ENCODE results near the gene PTPRC.

The PTPRC gene, protein sequence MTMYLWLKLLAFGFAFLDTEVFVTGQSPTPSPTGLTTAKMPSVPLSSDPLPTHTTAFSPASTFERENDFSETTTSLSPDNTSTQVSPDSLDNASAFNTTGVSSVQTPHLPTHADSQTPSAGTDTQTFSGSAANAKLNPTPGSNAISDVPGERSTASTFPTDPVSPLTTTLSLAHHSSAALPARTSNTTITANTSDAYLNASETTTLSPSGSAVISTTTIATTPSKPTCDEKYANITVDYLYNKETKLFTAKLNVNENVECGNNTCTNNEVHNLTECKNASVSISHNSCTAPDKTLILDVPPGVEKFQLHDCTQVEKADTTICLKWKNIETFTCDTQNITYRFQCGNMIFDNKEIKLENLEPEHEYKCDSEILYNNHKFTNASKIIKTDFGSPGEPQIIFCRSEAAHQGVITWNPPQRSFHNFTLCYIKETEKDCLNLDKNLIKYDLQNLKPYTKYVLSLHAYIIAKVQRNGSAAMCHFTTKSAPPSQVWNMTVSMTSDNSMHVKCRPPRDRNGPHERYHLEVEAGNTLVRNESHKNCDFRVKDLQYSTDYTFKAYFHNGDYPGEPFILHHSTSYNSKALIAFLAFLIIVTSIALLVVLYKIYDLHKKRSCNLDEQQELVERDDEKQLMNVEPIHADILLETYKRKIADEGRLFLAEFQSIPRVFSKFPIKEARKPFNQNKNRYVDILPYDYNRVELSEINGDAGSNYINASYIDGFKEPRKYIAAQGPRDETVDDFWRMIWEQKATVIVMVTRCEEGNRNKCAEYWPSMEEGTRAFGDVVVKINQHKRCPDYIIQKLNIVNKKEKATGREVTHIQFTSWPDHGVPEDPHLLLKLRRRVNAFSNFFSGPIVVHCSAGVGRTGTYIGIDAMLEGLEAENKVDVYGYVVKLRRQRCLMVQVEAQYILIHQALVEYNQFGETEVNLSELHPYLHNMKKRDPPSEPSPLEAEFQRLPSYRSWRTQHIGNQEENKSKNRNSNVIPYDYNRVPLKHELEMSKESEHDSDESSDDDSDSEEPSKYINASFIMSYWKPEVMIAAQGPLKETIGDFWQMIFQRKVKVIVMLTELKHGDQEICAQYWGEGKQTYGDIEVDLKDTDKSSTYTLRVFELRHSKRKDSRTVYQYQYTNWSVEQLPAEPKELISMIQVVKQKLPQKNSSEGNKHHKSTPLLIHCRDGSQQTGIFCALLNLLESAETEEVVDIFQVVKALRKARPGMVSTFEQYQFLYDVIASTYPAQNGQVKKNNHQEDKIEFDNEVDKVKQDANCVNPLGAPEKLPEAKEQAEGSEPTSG (N-terminal part only)

DNA sequence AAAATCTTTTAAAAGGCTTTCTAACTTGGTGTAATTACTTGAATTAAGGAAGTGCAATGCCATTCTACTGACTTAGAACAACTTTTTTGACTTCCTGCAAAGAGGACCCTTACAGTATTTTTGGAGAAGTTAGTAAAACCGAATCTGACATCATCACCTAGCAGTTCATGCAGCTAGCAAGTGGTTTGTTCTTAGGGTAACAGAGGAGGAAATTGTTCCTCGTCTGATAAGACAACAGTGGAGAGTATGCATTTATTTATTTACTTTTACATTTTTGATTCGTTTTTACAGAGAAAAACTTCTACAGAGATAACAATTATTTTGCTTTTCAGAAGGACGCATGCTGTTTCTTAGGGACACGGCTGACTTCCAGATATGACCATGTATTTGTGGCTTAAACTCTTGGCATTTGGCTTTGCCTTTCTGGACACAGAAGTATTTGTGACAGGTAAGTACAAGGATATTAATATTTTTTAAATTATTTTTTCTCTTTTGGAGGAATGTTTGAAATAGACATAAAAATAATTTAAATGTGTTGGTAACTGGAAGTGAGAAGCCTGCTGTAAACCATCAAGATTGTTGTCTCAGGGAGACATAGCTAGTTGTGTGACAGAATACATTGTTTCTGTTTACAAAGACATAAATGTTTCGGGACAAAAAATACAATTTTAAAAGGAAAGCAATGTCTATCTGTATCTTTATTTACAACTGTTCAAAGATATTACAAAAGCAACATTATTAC lies at the start of gene PTPRC:
TSS of gene PTPRC (plus strand) at position 147 of the 742 bp plus-strand sequence. CDS start at position 376, 229 bp downstream.
- TF ChIP-seq, protein P1, sequence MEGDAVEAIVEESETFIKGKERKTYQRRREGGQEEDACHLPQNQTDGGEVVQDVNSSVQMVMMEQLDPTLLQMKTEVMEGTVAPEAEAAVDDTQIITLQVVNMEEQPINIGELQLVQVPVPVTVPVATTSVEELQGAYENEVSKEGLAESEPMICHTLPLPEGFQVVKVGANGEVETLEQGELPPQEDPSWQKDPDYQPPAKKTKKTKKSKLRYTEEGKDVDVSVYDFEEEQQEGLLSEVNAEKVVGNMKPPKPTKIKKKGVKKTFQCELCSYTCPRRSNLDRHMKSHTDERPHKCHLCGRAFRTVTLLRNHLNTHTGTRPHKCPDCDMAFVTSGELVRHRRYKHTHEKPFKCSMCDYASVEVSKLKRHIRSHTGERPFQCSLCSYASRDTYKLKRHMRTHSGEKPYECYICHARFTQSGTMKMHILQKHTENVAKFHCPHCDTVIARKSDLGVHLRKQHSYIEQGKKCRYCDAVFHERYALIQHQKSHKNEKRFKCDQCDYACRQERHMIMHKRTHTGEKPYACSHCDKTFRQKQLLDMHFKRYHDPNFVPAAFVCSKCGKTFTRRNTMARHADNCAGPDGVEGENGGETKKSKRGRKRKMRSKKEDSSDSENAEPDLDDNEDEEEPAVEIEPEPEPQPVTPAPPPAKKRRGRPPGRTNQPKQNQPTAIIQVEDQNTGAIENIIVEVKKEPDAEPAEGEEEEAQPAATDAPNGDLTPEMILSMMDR (IDR thresholded peaks at IDR 0.05): no peak

DNA sequence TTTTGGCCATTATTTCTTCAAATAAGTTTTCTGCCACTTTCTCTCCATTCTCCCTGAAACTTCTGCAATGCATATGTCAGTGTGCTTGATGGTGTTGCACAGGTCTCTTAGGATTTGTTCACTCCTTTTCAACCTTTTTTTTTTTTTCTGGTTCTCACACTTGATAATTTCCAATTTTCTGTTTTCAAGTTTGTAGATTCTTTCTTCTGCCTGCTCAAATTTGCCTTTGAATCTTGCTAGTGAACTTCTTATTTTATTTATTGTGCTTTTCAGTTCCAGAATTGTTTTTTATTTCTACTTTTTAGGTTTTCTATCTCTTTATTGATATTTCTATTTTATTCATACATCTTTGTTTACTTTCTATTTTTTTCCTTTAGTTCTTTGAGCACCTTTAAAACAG lies 48.4 kb upstream of the PTPRC start:
- TF ChIP-seq, protein P1 (IDR thresholded peaks at IDR 0.05): no peak

DNA sequence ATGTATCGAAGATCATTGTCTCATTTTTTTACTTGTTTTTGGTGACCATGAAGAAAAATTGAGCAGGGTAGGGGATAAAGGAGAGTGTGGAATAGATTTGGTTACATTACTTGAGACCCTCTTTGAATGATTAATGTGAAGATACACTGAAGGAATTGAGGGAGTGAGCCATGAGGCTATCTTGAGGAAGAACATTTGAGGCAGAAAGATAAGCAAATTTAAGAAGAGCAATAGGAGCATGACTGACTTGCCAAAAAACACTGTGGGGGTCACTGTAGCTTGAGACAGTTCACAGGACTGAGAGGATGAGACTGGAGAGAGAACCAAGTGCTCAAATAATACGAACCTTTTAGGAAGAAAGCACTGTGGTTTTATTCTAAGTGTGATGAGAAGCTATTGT lies 43.1 kb upstream of the PTPRC start:
- TF ChIP-seq, protein P1 (IDR thresholded peaks at IDR 0.05): no peak

DNA sequence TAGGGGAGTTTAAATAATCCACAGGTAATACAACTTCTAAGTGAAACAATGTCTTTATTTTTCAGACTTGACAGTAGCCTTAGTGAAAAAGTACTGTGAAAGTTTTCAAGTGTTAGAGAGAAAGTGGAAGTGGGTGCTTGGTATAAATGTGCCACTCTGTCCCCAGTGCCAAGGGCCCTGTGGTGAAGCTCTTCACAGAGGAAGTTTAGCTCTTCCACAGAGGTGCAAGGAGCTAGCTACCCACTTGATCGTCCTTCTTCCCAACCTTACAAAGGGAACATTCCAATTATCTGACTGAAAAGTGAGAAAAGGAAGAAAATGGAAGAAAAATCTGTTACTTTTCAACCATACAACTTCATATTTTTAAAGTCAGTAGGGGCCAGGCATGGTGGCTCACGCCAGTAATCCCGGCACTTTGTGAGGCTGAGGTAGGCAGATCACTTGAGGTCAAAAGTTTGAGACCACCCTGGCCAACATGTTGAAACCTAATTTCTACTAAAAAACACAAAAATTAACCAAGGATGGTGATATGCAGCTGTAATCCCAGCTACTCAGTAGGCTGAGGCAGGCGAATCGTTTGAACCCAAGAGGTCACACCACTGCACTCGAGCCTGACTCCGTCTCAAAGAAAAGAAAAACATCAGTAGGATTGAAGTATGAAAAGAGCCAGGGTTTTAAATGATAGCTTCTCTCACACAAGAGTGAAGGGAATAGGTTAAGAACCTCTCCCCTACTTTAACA lies 41.0 kb upstream of the PTPRC start:
- TF ChIP-seq, protein P1 (IDR thresholded peaks at IDR 0.05): no peak

DNA sequence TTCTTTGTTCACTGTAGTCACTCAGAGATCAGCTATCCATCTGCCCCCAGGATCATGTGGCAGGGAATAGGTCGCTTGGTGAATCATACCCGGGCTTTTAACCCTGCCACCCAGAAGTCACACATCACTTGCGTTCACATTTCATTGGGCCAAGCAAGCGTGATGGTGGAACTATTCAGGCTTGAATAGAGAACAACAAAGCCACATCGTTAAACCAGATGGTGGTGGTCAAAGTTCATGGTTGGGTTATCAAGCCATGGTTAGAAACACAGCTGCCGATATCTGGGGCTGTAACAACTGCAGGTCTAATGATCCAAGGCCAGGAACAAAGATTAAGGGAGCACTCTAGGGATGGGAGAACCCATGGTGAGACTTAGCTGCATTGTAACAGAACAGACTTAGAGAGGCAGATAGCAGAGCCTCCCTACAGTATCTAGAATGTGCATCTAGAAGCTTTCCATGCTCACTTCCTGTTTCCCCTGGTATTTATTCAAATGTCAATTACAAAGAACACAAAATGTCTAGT lies 40.0 kb upstream of the PTPRC start:
- TF ChIP-seq, protein P1 (IDR thresholded peaks at IDR 0.05): no peak

DNA sequence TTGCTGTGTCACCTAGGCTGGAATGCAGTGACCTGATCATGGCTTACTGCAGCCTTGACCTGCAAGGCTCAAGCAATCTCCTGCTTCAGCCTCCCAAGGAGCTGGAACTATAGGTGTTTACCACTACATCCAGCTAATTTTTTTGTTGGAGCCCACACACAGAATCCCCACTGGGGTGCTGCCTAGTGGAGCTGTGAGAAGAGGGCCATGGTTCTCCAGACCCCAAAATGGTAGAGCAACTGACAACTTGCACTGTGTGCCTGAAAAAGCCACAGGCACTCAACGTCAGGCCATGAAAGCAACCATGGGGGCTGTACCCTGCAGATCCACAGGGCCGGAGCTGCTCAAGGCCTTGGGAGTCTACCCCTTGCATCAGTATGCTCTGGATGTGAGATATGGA lies 39.1 kb upstream of the PTPRC start:
- TF ChIP-seq, protein P1 (IDR thresholded peaks at IDR 0.05): no peak

Measured in LNCAP (cell line).